ENCODE data around the gene CHRNB4.
"Not testable (repeated sequence)": the region's sequence is repeated elsewhere in the genome, so short reads cannot be mapped to it uniquely, and the experiment has no call there.

The CHRNB4 gene

GRCh38 chr15:78616506-78616905 lies 24.5 kb downstream of the CHRNB4 start:
- DNase-seq (ENCODE audit: low read depth), result no peak

DNA sequence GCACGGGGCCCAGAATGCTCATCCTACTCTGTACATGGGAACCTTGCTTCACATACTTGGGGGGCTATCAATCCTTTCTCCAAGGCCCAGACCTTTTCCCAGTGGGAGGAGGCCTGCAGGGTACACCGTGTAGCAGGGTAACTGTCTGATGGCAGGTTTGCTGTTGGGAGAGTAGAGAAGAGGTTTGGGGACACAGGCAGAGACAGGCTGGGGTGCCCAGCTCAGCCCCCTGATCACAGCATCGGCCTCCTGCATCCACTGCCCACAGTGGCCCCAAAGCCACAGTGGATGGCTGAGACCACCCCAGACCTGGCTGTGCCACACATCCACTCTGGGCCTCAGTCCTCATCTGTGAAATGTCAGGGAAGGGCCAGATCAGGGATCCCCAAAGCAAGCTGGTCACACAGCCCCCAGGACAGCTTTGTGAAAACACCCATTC lies 25.8 kb downstream of the CHRNB4 start:
- no peak for DNase-seq (ENCODE audit: low read depth)

GRCh38 chr15:78614021-78614420 lies 27.0 kb downstream of the CHRNB4 start:
- no peak for DNase-seq (ENCODE audit: low read depth)

- not testable (repeated sequence) for DNase-seq (ENCODE audit: low read depth)
These were observed 31.5 kb downstream of the CHRNB4 start for GRCh38 chr15:78609551-78609950.

GRCh38 chr15:78605680-78606079 lies 35.3 kb downstream of the CHRNB4 start:
- no peak for DNase-seq (ENCODE audit: low read depth)

DNA sequence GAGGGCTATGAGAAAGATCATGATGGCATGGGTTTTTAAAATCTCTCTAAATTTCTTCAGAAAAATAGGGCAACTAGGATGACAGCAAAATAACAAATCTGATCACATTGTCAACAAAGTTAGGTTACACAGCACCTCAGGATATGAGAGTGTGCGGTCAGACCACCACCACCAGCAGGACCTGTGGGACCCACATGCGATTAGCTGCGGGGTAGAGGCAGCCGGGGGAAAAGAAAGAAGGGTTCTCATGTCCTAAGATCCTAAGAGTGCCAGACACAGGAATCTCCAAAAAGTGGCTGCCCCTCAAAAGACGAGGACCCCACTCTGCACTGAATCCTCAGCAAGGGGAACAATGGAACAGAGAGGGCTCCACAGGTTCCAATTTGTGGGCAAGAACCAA lies 35.8 kb downstream of the CHRNB4 start:
- DNase-seq (ENCODE audit: low read depth), result no peak

GRCh38 chr15:78604420-78604819 lies 36.6 kb downstream of the CHRNB4 start:
- no peak for DNase-seq (ENCODE audit: low read depth)

- no peak for DNase-seq (ENCODE audit: low read depth)
These were observed 37.5 kb downstream of the CHRNB4 start for GRCh38 chr15:78603467-78603866.

GRCh38 chr15:78599189-78599588 lies 41.8 kb downstream of the CHRNB4 start:
- DNase-seq (ENCODE audit: low read depth), result no peak

DNA sequence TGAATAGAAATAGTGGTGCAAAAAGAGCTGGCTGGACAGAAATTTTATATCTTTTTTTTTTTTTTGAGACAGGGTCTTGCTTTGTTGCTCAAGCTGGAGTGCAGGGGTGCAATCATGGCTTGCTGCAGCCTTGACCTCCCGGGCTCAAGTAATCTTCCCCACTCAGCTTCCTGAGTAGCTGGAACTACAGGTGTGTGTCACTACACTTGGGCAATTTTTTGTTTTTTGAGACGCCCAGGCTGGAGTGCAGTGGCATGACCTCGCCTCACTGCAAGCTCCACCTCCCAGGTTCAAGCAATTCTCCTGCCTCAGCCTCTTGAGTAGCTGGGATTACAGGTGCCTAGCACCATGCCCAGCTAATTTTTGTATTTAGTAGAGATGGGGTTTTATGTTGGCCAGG lies 42.7 kb downstream of the CHRNB4 start:
- no peak for DNase-seq (ENCODE audit: low read depth)

DNA sequence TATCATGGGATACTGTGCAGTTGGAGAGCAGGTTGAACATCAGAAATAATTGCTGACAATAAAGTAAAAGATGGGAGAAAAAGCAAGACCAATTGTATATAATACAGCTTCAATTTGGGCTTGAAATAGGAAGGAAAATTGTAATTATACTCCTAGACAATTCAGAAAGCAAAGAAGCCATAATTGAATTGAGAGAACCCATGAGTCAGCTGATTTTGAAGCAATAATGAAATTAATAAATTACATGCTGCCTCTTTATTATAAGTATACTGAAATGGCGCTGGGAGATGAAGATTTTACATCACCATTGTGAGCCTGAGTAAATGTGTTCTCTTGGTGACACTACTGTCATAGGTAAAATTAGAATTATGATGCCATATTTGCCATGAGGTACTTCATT lies 43.4 kb downstream of the CHRNB4 start:
- no peak for DNase-seq (ENCODE audit: low read depth)

DNA sequence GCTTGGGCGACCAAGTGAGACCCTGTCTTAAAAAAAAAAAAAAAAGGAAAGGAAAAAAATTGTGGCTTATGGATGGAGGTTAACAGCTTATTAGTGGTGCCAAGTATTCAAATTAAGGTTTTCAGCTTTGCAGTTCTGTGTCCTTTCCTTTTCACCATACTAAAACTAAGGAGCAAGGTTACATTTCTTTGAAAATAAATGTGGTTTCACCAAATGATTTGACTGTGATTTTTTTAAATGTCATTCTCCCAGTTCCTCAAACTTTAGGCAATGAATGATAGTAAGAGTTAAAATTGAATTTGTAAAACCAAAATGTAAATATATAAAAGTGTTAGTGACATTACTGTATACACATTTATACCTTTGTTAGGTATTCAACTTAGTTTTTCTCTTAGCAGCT lies 66.1 kb downstream of the CHRNB4 start:
- DNase-seq (ENCODE audit: low read depth), result no peak
